ENCODE data around the gene ZNF862.
A peak's percentile ranks its signal among the peaks of the same experiment; 100 is the strongest.

The ZNF862 gene

GRCh38 chr7:149867762-149868622 is 29.8 kb downstream of the ZNF862 start:
- no peak for DNase-seq

GRCh38 chr7:149868623-149869290 is 30.6 kb downstream of the ZNF862 start:
- no peak for DNase-seq

- no peak for DNase-seq
Observed at GRCh38 chr7:149869291-149869650, 31.1 kb downstream of the ZNF862 start.

GRCh38 chr7:149869867-149870266 is 31.7 kb downstream of the ZNF862 start:
- DNase-seq, result peak; percentile 38 to 67

- no peak for DNase-seq
Observed at GRCh38 chr7:149870274-149870673, 32.1 kb downstream of the ZNF862 start.

GRCh38 chr7:149870701-149871483 is 32.7 kb downstream of the ZNF862 start:
- DNase-seq, result no peak

- no peak for DNase-seq
Observed at GRCh38 chr7:149871576-149871975, 33.4 kb downstream of the ZNF862 start.

- DNase-seq, result peak in 1 of 2 donors; percentile 57
Observed at GRCh38 chr7:149872419-149873073, 34.4 kb downstream of the ZNF862 start.

- peak; percentile 94 to 96 for DNase-seq
Observed at GRCh38 chr7:149873074-149873969, 35.1 kb downstream of the ZNF862 start, which contains the start of gene ATP6V0E2. Gene ATP6V0E2, plus strand, starts transcription at chr7:149873969. Its CDS starts 97 bp downstream, at chr7:149874066.

- no peak for DNase-seq
Observed at GRCh38 chr7:149873970-149874643, 35.9 kb downstream of the ZNF862 start.

GRCh38 chr7:149874644-149875028 is 36.5 kb downstream of the ZNF862 start:
- no peak for DNase-seq

GRCh38 chr7:149875396-149875795 is 37.2 kb downstream of the ZNF862 start:
- DNase-seq, result no peak

- DNase-seq, result no peak
Observed at GRCh38 chr7:149877890-149878522, 39.8 kb downstream of the ZNF862 start.

- no peak for DNase-seq
Observed at GRCh38 chr7:149878523-149878921, 40.3 kb downstream of the ZNF862 start.

- no peak for DNase-seq
Observed at GRCh38 chr7:149879271-149879743, 41.1 kb downstream of the ZNF862 start.

GRCh38 chr7:149879766-149880637 is 41.8 kb downstream of the ZNF862 start:
- no peak for DNase-seq

GRCh38 chr7:149880638-149881311 is 42.6 kb downstream of the ZNF862 start:
- no peak for DNase-seq

- no peak for DNase-seq
Observed at GRCh38 chr7:149881328-149882247, 43.4 kb downstream of the ZNF862 start.

Measured in CD4-positive, alpha-beta T cell treated with Interleukin-1 beta for 1 hour (primary cell).